CD4-positive, alpha-beta T cell treated with Interleukin-6 for 4 hours (primary cell): ENCODE measurements around the gene MED6.
A peak's percentile ranks its signal among the peaks of the same experiment; 100 is the strongest.

ENCODE experiments used
- DNase-seq: peaks from one replicate; pipeline ENCODE4 v3.0.0-alpha.2; 2020; ENCODE audit warnings: mixed read lengths

Gene MED6

GRCh38 chr14:70600382-70601157 lies at the start of gene MED6:
Gene MED6 (minus strand): TSS chr14:70600655. CDS start chr14:70600637, 18 bp downstream.
- DNase-seq, result peak; percentile 93

GRCh38 chr14:70649803-70650202 lies 49.3 kb upstream of the MED6 start:
- no peak for DNase-seq

- DNase-seq, result no peak
Measured at GRCh38 chr14:70648346-70648745, 47.9 kb upstream of the MED6 start.

- peak; percentile 23 for DNase-seq
Measured at GRCh38 chr14:70646705-70647104, 46.2 kb upstream of the MED6 start.

- no peak for DNase-seq
Measured at GRCh38 chr14:70645892-70646291, 45.4 kb upstream of the MED6 start.

- DNase-seq, result no peak
Measured at GRCh38 chr14:70643967-70644366, 43.5 kb upstream of the MED6 start.

- peak; percentile 39 for DNase-seq
Measured at GRCh38 chr14:70642303-70643235, 42.1 kb upstream of the MED6 start.

GRCh38 chr14:70641548-70642302 lies 41.3 kb upstream of the MED6 start, which contains the start of gene TTC9:
Gene TTC9 (plus strand): TSS chr14:70641916. CDS start chr14:70642130, 214 bp downstream.
- peak; percentile 51 for DNase-seq

- DNase-seq, result peak; percentile 76
Measured at GRCh38 chr14:70640938-70641547, 40.6 kb upstream of the MED6 start.

GRCh38 chr14:70638416-70638815 lies 38.0 kb upstream of the MED6 start:
- no peak for DNase-seq

GRCh38 chr14:70635971-70636595 lies 35.6 kb upstream of the MED6 start:
- no peak for DNase-seq

- DNase-seq, result no peak
Measured at GRCh38 chr14:70631948-70632347, 31.5 kb upstream of the MED6 start.

- DNase-seq, result no peak
Measured at GRCh38 chr14:70624972-70625371, 24.5 kb upstream of the MED6 start.

- peak; percentile 67 for DNase-seq
Measured at GRCh38 chr14:70622111-70622712, 21.8 kb upstream of the MED6 start.

- DNase-seq, result no peak
Measured at GRCh38 chr14:70619708-70620107, 19.3 kb upstream of the MED6 start.

- DNase-seq, result no peak
Measured at GRCh38 chr14:70618314-70618713, 17.9 kb upstream of the MED6 start.

- no peak for DNase-seq
Measured at GRCh38 chr14:70616646-70617045, 16.2 kb upstream of the MED6 start.

- DNase-seq, result no peak
Measured at GRCh38 chr14:70611216-70611615, 10.8 kb upstream of the MED6 start.

GRCh38 chr14:70602254-70602653 lies 1.8 kb upstream of the MED6 start:
- no peak for DNase-seq

- DNase-seq, result no peak
Measured at GRCh38 chr14:70601162-70601561, 707 bp upstream of the MED6 start.

GRCh38 chr14:70599345-70599744 lies 1.1 kb downstream of the MED6 start:
- no peak for DNase-seq

GRCh38 chr14:70597731-70598130 lies 2.7 kb downstream of the MED6 start:
- DNase-seq, result no peak
